ENCODE measurements around the gene MPPE1.
A peak's percentile ranks its signal among the peaks of the same experiment; 100 is the strongest.
"Not testable (repeated sequence)": the region's sequence is repeated elsewhere in the genome, so short reads cannot be mapped to it uniquely, and the experiment has no call there.

MPPE1 gene, protein sequence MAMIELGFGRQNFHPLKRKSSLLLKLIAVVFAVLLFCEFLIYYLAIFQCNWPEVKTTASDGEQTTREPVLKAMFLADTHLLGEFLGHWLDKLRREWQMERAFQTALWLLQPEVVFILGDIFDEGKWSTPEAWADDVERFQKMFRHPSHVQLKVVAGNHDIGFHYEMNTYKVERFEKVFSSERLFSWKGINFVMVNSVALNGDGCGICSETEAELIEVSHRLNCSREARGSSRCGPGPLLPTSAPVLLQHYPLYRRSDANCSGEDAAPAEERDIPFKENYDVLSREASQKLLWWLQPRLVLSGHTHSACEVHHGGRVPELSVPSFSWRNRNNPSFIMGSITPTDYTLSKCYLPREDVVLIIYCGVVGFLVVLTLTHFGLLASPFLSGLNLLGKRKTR

DNA sequence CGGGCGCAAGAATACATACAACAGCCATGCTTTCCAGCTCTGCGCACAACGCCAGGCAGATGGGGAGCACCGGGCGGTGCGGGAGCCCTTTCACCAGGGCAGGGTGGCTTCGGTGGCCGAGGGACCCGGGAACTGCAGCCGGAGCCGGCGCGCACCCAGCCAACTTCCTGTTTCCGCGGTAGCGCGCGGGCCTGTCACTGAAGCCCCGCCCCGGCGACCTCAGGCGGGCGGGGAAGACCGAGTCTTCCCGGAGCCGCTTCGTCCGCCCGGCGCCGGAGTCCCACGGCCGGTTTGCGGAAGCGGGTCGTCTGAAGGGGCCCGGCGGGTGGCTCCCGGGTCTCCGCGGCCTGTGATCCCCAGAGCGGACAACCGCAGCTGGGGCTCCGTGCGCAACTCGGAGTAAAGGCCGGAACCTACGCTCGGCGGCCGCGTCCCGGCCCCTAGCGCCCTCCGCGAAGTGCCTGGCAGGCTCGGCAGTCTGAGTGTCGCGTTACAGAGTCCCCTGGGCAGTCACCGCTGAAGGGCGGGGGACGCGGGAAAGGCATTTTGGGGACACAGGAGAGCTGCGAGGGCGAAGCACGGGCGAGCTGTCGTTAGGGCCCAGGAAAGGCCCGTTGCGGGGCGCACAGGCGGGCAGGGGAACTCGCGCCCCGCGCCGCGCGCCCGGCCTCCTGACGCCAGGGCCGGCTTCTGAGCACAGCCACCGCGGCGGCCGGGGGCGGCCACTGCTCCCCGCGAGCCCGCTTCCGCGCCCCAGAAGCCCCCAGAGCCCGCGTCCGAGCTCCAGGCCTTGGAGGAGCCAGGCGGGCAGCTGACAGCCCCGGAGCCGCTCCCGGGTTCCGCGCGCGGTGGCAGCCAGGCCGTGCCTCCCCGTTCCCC lies at the start of gene MPPE1:
Gene MPPE1 (minus strand): TSS at position 136 of the 879 bp plus-strand sequence. CDS start 11,053 bp downstream, outside the sequence.
- peak; percentile 76 to 98 (median 88) for DNase-seq
- intact Hi-C loops (cut with DNase I), result loop anchor here (2.0 kb wide), 1 partner anchor 58 kb away; the partner anchor contains the start of gene CHMP1B

DNA sequence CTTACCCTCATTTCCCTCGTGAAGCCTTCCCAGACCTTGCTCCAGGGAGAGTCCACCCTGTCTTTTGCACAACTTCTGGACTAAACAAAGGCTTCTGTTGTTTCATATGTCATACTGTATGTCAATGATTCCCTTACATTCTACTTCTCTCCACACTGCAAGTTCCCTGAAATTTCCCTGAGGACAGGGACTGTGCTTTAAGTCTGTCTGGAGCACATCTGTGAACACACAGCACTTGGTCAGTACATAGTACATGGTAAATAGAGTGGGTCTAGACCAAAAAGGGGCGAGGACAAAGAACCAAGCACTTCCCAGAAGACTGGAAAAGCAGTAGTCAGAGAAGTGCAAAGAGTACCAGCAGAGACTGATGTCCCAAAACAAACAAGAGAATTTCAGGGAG lies 49.5 kb upstream of the MPPE1 start:
- no peak for DNase-seq
- intact Hi-C loops (cut with DNase I), result no loop called here

DNA sequence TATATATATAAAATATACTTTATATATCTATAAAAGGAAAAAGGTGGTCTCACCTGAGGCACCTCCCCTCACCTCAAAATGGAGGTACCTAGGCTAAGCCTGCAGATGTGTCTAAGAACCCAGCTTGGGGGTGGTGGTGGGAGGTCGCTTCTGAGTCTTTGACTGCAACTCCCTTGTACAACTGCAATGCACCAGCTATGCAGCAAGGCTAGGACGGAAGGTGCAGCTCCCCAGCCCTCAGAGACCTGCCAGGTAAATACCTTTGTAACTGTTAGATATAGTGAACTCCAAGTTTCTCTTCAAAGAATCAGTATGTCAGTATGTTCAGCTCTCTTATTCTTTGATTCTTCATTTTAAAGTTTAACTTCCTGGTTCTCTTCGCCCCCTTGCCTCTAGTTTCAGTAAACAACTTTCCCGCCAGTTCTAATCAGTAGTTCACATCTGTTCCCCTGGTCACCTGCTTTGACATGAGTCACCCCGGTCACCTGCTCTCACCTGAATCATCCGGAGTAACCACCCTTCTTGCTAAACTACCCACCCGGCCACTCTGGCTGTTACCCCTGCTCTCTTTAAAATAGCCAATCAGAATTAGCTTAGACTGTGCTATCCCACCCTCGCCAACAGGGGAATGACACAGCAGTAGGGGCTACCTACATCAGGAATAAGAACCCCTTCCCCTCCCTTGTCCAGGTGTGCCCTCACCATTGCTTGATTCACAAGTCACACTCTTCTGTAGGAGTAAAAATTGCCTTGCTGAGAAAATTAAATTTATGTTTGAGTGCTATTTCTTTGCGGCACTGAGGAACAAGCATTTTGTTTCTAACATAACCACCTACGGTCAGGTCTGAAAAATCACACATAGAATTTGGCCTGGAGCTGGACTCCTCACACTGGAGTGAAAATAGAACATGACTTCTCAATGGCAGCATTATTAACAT lies 48.5 kb upstream of the MPPE1 start:
- intact Hi-C loops (cut with DNase I), result no loop called here
- peak in 1 of 10 donors; percentile 17 for DNase-seq

DNA sequence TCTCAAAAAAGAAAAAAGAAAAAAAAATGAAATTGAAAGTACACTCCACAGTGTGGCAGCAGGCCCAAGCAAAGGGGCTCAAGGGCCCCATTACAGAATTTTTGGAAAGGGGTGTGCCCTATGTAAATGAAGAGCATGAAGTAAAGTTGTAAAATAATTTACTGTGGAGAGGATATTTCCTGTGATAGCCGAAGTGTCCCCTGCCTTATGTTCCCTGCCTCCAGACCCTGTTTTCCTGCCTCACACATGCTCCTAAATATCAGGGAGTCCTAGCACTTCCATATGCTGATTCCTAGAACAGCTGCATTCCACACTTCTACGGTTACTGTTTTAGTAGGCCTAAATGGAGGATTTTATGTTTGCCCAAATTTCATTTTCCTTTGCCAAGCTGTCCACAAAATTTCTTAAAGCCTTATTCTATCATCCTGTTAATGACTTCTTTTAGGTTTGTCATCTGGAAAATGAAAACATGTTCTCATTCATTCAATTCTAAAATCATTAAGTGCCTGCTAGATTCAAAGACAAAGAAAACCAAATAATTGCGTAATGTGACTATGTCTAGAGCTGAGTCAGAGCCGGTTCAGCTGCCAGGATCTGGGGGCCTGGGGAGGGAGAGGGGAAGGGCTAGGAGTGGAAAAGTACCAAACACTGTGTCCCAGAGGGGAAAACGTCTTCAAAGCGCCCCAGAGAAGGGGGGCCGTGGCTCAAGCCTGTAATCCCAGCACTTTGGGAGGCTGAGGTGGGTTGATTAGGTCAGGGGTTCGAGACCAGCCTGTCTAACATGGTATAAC lies 47.3 kb upstream of the MPPE1 start:
- peak in 6 of 10 donors; percentile 14 to 84 (median 36) for DNase-seq
- intact Hi-C loops (cut with DNase I), result no loop called here

DNA sequence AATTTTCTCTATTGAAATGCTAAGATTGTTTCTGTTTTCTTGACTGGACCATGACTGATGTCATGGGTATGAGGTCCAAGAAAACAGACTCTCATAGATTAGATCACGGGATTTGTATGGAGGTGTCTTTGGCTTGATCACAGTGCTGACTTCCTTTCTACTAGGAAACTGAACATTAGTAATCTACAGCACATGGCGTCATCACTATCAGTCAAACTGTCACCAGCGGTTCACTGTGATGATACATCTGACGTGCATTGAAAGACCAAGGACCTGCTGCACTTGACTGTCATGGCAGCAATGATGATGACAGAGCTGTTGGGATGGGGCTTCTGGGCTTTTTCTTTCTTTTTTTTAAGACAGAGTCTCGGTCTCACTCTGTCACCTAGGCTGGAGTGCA lies 45.0 kb upstream of the MPPE1 start:
- intact Hi-C loops (cut with DNase I), result no loop called here
- no peak for DNase-seq

DNA sequence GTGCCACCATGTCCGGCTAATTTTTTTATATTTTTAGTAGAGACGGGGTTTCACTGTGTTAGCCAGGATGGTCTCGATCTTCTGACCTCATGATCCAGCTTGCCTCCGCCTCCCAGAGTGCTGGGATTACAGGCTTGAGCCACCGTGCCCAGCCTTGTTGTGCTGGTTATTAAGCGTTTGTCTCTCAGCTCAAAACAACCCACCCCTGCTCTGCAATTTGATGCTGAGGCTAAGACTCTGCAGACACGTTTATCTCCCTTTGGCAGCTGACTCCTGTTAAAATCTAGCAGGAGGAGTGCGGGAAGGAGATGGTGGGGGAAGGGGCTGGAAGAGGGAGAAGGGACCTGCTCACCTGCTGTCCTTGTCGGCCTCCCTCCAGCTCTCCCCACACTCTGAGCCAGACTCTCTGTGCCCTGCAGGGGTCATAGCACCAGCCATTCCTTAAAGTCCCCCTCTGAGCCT lies 43.3 kb upstream of the MPPE1 start:
- no peak for DNase-seq
- intact Hi-C loops (cut with DNase I), result no loop called here

DNA sequence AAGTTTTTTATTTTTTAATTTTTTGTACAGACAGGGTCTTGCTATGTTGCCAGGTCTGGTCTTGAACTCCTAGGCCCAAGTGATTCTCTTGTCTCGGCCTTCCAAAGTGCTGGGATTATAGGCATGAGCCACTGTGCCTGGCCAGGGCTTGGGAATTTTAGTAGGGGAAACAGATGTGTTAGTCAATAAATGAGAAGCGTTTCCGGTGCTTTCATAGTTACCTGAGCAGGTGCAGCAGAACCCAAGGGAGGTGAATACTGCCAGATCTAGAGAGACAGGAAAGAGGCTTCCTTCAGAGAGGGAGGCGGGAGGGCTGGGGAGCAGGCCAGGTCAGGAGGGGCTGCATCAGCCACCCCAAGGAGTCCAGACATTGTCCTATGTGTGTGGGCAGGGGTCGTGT lies 42.7 kb upstream of the MPPE1 start:
- intact Hi-C loops (cut with DNase I), result no loop called here
- DNase-seq, result peak in 1 of 10 donors; percentile 29

DNA sequence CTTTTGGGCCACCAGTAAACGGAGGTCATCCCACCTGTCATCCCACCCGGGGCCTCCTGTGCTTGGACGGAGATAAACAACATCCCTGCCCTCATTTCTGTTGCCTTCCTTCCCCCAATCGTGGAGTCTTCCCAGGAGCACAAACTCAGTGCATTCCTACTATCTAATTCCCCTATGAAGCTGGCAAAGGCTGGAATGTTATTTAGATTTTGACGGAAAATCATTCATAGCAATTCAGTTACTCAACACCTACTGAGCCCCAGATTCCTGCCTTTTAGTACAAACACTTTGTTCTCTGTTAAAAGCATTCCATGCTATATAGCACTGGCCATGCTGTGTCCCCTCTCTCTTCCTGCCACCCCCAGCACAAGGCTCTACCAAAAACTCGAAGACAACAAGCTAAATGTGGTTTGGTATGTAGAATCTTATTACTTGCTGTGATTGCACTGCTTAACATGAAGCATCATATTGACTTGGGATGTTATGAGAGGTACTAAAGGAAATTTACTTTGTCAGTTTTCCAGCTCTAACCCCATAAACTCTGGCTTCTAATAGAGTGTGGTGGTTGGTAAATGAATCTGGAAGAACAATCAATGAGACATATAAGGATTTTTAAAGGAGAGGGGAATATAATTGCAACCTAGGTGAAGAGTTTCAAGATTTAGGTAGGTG lies 40.9 kb upstream of the MPPE1 start:
- no peak for DNase-seq
- intact Hi-C loops (cut with DNase I), result loop anchor here (5.0 kb wide), 1 partner anchor 33 kb away; the partner anchor contains the start of gene IMPA2

DNA sequence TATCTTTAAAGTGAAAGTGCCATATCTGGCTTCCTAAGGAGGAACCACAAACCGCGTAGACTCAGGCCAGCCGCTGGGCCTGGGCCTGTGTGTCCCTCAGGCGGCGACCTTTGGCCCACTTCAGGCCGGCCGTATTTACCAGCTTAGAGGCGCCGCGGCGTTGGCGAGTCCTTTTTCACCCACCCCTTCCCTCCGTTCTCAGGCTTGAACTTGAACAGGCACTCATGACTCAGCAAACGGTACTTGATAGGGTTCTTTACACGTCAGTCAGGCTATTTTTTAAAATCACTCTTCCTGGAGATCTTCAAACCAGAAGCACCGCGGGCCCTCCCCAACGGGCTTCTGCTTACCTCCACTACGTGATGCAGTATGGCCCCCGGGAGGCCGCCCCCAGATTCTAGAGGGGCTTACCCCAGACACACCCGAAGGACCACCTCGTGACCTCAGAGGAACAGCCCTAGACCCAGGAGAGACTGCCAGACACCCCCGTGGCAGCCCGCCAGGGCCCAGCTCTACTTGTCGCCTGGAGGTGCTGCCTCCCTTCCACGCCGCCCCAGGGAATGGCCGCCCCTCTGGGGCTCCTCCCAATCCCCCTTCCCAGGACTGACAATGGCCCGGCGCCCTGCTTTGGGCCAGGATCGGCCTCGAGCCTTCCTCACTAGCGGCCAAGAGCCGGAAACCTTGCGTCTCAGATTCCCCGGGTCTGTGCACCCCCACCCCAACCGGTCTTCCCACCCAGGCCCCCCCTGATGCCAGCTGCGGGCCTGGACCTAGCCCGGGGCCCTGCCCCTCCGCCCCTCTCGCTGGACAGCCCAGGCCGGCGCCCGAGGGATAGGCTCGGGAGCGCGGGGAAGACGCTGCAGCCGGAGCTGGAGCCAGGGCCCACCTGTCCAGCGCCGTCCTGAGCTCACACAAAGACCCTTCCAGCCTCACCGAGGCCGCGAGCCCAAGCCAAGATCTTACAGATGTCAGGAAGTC lies 39.4 kb upstream of the MPPE1 start:
- DNase-seq, result peak; percentile 58 to 97 (median 78)
- intact Hi-C loops (cut with DNase I), result loop anchor here (5.0 kb wide), 1 partner anchor 35 kb away; the partner anchor contains the start of gene IMPA2

DNA sequence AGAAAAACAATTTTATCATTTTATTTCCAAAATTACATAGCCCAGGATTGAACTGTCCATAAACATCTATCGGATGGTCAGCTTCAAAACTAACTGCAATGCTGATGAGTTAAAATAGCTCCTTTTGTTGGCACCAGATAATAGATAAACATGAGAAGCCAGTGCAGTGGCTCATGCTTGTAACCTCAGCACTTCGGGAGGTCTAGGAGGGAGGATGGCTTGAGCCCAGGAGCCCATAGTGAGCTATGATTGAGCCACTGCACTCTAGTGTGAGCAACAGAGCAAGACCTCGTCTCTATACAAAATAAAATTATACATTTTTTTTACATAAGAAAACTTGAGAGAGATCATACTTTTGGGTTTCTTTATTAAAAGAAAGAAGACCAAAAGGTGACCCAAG lies 38.6 kb upstream of the MPPE1 start:
- DNase-seq, result no peak
- intact Hi-C loops (cut with DNase I), result loop anchor here (5.0 kb wide), 1 partner anchor 36 kb away; the partner anchor contains the start of gene IMPA2

DNA sequence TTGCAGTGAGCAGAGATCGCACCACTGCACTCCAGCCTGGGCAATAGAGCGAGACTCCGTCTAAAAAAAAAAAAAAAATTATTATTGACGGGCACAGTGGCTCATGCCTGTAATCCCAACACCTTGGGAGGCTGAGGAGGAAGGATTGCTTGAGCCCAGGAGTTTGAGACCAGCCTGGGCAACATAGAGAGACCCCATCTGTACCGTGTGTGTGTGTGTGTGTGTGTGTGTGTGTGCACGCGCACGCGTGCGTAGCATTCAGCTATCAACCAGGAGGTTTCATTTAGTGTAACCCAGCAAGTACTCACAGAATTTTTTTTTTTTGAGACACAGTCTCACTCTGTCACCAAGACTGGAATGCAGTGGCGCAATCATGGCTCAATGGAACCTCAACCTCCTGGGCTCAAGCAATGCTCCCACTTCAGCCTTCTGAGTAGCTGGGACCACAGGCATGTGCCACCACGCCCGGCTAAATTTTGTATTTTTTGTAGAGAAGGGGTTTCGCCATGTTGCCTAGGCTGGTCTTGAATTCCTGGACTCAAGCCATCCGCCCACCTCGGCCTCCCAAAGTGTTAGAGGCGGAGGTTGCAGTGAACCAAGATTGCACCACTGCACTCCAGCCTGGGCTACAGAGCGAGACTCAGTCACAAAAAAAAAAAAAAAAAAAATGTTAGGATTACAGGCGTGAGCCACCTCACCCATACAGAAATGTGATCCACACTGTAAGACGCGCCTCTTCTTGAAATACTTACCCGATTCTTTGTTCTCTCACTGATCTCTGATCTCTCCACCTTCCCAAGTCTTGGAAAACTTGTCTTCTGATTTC lies 37.9 kb upstream of the MPPE1 start:
- not testable (repeated sequence) for DNase-seq
- intact Hi-C loops (cut with DNase I), result loop anchor here (5.0 kb wide), 1 partner anchor 36 kb away; the partner anchor contains the start of gene IMPA2

DNA sequence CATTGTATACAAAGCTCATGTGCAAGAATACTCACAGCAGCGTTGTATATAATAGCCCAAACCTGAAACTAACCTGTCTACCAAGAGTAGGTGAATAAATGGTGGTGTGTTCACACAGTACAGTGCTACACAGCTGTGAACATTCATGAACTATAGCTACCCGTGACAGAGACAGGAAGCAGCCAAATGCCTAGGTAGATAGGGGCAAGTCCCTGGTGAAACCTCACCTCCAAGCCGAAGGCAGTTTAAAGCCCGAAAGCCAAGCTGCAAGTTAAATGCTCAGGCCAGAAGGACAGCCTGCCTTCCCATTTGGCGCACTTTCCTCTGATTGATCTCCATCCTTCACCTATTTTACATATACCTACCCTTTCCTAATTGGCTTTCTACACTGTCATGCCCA lies 36.7 kb upstream of the MPPE1 start:
- intact Hi-C loops (cut with DNase I), result loop anchor here (5.0 kb wide), 1 partner anchor 38 kb away; the partner anchor contains the start of gene IMPA2
- no peak for DNase-seq

DNA sequence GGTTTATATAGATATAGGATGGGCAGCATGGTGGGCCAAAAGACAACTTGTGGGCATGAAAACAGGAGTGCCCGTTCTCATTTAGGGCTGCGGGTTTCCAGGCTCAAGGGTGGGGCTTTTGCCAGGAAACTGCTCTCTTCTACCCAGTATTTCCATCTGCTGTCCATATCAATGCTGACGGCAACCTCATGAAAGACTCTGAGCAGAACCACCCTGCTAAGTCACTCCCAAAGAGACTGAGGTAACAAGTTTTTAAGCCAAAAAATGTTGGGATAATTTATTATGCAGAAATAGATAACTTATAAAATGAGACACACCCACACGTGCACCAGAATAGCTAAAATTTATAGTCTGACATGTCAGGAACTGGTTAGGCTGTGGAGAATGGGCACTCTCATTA lies 36.1 kb upstream of the MPPE1 start:
- DNase-seq, result no peak
- intact Hi-C loops (cut with DNase I), result no loop called here

DNA sequence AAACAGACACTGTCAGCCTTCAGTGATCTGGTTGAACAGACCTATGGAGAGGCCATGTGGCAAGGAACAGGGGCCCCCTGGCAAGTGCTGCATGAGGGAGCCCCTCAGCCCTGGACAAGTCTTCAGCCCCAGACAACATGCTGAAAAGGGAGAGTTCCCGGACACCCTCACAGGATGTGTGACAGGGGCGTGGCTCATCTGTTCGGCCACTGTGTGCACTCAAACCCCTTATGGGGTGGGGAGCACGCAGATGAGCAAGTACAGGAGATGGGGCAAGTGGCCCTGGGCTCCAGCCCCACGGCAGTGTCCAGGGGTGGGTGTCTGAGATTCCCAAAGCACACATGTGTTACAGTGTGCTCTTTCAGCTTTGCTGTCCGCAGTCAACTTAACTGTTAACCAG lies 35.4 kb upstream of the MPPE1 start:
- intact Hi-C loops (cut with DNase I), result no loop called here
- no peak for DNase-seq

DNA sequence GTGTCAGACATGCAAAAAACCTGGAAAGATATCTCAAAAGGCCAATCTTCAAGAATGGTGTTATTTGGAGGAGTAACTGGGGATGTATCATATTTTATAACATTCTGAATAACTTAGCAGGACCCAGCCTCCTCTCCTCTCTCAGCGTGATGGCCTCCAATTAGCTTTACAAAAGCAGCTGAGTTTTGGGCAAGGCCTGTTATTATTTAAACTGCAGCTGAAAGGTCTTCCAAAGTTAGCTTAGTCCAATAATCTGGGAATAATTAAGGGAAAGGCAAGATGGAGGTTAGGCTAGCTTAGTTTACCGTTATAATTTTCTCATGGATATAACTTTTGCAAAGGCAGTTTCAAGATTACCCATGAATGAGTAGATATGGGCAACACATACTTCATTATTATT lies 32.8 kb upstream of the MPPE1 start:
- intact Hi-C loops (cut with DNase I), result no loop called here
- DNase-seq, result no peak

DNA sequence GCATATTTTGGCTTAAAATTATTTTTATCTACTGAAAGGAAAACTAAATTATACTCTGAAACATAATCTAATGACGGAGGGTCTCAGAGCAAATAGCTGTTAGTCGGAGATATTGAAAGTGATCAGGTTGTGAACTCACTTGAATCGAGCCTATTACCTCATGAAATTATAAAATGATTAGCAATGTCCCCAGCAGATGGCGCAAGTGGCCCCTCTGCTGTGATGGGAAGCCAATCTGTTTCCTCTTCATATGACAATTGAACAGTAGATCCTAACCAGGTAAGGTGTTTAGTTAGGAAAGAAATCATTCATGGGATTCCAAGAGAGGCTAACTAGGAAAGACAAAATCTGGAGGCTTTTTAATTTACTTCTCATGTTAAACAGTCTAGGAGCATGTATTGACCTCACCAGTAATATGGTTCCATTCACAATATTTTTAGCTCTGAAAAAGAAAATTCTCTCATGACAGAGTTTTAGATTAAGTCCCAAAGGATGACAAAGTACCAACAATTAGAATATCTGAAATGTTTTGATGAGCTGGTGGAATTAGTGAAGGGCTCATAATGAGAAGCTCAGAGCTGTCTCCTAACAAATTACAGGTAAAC lies 29.9 kb upstream of the MPPE1 start:
- intact Hi-C loops (cut with DNase I), result loop anchor here (1.0 to 2.0 kb wide), 2 partner anchors 57 to 101 kb away; no protein-coding TSS in a partner anchor
- peak; percentile 29 to 96 (median 78) for DNase-seq

Data from posterior cingulate gyrus (tissue), 11 donors.